GM21423 (cell line): ENCODE measurements around the gene FAM151B.

ENCODE experiments used
- ATAC-seq: cut with Tn5 transposase; IDR thresholded peaks from one replicate; pipeline ENCODE4 v1.9.1; 2021; ENCODE audit warnings: mild to moderate bottlenecking, moderate library complexity; ENCODE audit not compliant: unreplicated experiment

FAM151B gene

GRCh38 chr5:80502800-80503199 lies 14.9 kb downstream of the FAM151B start:
- ATAC-seq: no peak

- no peak for ATAC-seq
These were observed 15.7 kb downstream of the FAM151B start for GRCh38 chr5:80503641-80504040.

GRCh38 chr5:80504833-80505232 lies 16.9 kb downstream of the FAM151B start:
- no peak for ATAC-seq

GRCh38 chr5:80507663-80508062 lies 19.8 kb downstream of the FAM151B start:
- ATAC-seq: no peak

GRCh38 chr5:80508844-80509243 lies 20.9 kb downstream of the FAM151B start:
- ATAC-seq: no peak

- no peak for ATAC-seq
These were observed 21.5 kb downstream of the FAM151B start for GRCh38 chr5:80509362-80509761.

GRCh38 chr5:80516826-80517225 lies 28.9 kb downstream of the FAM151B start:
- no peak for ATAC-seq

GRCh38 chr5:80540691-80541090 lies 52.8 kb downstream of the FAM151B start:
- no peak for ATAC-seq

GRCh38 chr5:80541392-80541791 lies 53.5 kb downstream of the FAM151B start:
- no peak for ATAC-seq

- no peak for ATAC-seq
These were observed 66.7 kb downstream of the FAM151B start for GRCh38 chr5:80554646-80555045.

- no peak for ATAC-seq
These were observed 67.2 kb downstream of the FAM151B start for GRCh38 chr5:80555099-80555498.

- ATAC-seq: no peak
These were observed 71.3 kb downstream of the FAM151B start for GRCh38 chr5:80559244-80559643.

GRCh38 chr5:80565330-80565729 lies 77.4 kb downstream of the FAM151B start:
- ATAC-seq: no peak

GRCh38 chr5:80566711-80567259 lies 78.9 kb downstream of the FAM151B start:
- ATAC-seq: no peak

- no peak for ATAC-seq
These were observed 80.4 kb downstream of the FAM151B start for GRCh38 chr5:80568251-80568650.

- ATAC-seq: no peak
These were observed 81.4 kb downstream of the FAM151B start for GRCh38 chr5:80569086-80569960.

- no peak for ATAC-seq
These were observed 82.3 kb downstream of the FAM151B start, which contains the start of gene ANKRD34B for GRCh38 chr5:80569961-80570786. Gene ANKRD34B (minus strand): TSS chr5:80570280. CDS start chr5:80560019, 10,261 bp downstream.

GRCh38 chr5:80573062-80573461 lies 85.2 kb downstream of the FAM151B start:
- ATAC-seq: no peak

GRCh38 chr5:80576383-80576782 lies 88.5 kb downstream of the FAM151B start:
- ATAC-seq: no peak

GRCh38 chr5:80577707-80578106 lies 89.8 kb downstream of the FAM151B start:
- no peak for ATAC-seq

GRCh38 chr5:80579050-80579449 lies 91.2 kb downstream of the FAM151B start:
- ATAC-seq: no peak
